Testis (tissue), 2 donors: ENCODE data around the gene UPB1.

Experiments
- POLR2A ChIP-seq: fragments of 450-650 bp; IDR thresholded peaks from one replicate; pipeline ENCODE4 v1.6.1; 2017; ENCODE audit warnings: antibody characterized with exemption, mild to moderate bottlenecking, moderate library complexity
- TF ChIP-seq, protein P1 (sequence below), 3 experiments: fragments of 450-650 bp in 2 of 3; fragments of 200-600 bp in 1 of 3; sonication (generic) in 1 of 3; IDR thresholded peaks; one replicate each; pipeline ENCODE4 v1.5.1; 2016 to 2019; ENCODE audit warnings: antibody characterized with exemption in 3 of 3, mild to moderate bottlenecking in 2 of 3, moderate library complexity in 1 of 3

DNA sequence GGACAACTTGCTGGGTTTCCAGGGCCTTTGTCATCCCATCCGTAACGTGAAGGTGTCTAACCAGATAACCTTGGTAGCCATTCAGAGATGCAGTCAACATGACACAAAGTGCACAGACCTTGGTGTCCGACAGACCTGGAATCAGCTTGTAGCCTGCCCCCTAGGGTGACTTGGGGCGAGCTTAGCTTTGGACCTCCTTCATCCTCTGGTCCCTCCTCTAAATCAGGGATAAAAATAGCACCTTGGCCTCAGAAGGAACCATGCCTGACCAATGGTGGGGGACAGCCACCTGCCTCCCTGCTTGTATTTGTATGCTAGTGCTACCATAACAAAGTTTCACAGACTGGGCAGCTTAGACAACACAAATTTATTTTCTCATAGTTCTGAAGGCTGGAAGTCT, 64.3 kb downstream of the UPB1 start:
- TF ChIP-seq, protein P1, sequence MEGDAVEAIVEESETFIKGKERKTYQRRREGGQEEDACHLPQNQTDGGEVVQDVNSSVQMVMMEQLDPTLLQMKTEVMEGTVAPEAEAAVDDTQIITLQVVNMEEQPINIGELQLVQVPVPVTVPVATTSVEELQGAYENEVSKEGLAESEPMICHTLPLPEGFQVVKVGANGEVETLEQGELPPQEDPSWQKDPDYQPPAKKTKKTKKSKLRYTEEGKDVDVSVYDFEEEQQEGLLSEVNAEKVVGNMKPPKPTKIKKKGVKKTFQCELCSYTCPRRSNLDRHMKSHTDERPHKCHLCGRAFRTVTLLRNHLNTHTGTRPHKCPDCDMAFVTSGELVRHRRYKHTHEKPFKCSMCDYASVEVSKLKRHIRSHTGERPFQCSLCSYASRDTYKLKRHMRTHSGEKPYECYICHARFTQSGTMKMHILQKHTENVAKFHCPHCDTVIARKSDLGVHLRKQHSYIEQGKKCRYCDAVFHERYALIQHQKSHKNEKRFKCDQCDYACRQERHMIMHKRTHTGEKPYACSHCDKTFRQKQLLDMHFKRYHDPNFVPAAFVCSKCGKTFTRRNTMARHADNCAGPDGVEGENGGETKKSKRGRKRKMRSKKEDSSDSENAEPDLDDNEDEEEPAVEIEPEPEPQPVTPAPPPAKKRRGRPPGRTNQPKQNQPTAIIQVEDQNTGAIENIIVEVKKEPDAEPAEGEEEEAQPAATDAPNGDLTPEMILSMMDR (IDR thresholded peaks at IDR 0.05) = no peak
- TF ChIP-seq POLR2A = no peak
